ENCODE measurements around the gene USP48.

DNA sequence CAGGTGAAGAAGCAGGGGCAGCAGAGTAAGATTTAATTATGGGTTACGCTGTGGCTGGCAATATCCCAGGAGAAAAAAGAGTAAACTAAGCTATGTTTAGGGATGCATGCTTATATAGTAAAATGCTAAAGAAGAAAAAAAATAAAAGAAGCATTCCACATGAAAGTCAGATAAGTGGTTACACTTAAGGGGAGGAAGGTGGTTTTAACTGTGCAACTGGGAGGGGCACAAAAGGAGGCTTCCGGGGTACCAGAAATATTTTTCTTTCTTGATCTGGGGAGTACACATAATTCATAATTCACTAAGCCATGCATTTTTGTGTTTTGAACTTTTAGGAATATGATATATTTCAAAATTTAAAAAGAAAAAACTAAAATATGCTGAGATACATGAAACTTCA lies 39.5 kb downstream of the USP48 start:
- TF ChIP-seq RAD21 (IDR thresholded peaks at IDR 0.05; ENCODE audit: low read depth): no peak
- no peak for TF ChIP-seq FOXM1 (IDR thresholded peaks at IDR 0.05; ENCODE audit: borderline replicate concordance, low read depth)
- no peak for TF ChIP-seq EGR1 (IDR thresholded peaks at IDR 0.05)
- TF ChIP-seq NFIC (IDR thresholded peaks at IDR 0.05): no peak
- no peak for TF ChIP-seq YY1 (IDR thresholded peaks at IDR 0.05; ENCODE audit: low read depth)
- no peak for TF ChIP-seq TCF12 (IDR thresholded peaks at IDR 0.05; ENCODE audit: low read depth)
- TF ChIP-seq USF1 (IDR thresholded peaks at IDR 0.05): no peak
- TF ChIP-seq, protein P1, sequence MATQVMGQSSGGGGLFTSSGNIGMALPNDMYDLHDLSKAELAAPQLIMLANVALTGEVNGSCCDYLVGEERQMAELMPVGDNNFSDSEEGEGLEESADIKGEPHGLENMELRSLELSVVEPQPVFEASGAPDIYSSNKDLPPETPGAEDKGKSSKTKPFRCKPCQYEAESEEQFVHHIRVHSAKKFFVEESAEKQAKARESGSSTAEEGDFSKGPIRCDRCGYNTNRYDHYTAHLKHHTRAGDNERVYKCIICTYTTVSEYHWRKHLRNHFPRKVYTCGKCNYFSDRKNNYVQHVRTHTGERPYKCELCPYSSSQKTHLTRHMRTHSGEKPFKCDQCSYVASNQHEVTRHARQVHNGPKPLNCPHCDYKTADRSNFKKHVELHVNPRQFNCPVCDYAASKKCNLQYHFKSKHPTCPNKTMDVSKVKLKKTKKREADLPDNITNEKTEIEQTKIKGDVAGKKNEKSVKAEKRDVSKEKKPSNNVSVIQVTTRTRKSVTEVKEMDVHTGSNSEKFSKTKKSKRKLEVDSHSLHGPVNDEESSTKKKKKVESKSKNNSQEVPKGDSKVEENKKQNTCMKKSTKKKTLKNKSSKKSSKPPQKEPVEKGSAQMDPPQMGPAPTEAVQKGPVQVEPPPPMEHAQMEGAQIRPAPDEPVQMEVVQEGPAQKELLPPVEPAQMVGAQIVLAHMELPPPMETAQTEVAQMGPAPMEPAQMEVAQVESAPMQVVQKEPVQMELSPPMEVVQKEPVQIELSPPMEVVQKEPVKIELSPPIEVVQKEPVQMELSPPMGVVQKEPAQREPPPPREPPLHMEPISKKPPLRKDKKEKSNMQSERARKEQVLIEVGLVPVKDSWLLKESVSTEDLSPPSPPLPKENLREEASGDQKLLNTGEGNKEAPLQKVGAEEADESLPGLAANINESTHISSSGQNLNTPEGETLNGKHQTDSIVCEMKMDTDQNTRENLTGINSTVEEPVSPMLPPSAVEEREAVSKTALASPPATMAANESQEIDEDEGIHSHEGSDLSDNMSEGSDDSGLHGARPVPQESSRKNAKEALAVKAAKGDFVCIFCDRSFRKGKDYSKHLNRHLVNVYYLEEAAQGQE (IDR thresholded peaks at IDR 0.05; ENCODE audit: low read depth): no peak
- TF ChIP-seq ZBTB7A (IDR thresholded peaks at IDR 0.05; ENCODE audit: low read depth): no peak
- TF ChIP-seq EP300 (IDR thresholded peaks at IDR 0.05; ENCODE audit: borderline replicate concordance): no peak

All from Ishikawa (cell line).